OCI-LY1 (cell line): Measurements from ENCODE around the gene KIF13A.

Experiments used
- H2AFZ ChIP-seq: fragments of 200-600 bp; sonication (generic), shearing (Covaris generic); 2 replicates; pipeline ENCODE4 v1.6.0; 2014; ENCODE audit warnings: antibody characterized with exemption, mild to moderate bottlenecking, low read length
- H3F3A ChIP-seq: fragments of 200-600 bp; sonication (generic), shearing (Covaris generic); 2 replicates; pipeline ENCODE4 v1.6.0; 2014; ENCODE audit warnings: mild to moderate bottlenecking, antibody characterized with exemption, low read length, moderate library complexity; ENCODE audit not compliant: insufficient read depth
- H3K27ac ChIP-seq: fragments of 200-600 bp; sonication (generic); 2 replicates; pipeline ENCODE4 v1.5.1; 2014; ENCODE audit warnings: low read length, mixed run types, mild to moderate bottlenecking, low read depth; ENCODE audit not compliant: poor library complexity, severe bottlenecking
- H3K27me3 ChIP-seq: fragments of 200-600 bp; sonication (generic); 2 replicates; pipeline ENCODE4 v1.6.0; 2014; ENCODE audit warnings: antibody characterized with exemption, mild to moderate bottlenecking, low read length, moderate library complexity; ENCODE audit not compliant: insufficient read depth
- H3K36me3 ChIP-seq: fragments of 200-600 bp; sonication (generic); 2 replicates; pipeline ENCODE4 v1.6.1; 2014; ENCODE audit warnings: mild to moderate bottlenecking, antibody characterized with exemption, low read length, moderate library complexity, mixed read lengths; ENCODE audit not compliant: insufficient read depth
- H3K4me1 ChIP-seq: fragments of 200-600 bp; sonication (generic); 2 replicates; pipeline ENCODE4 v1.5.1; 2014; ENCODE audit warnings: mild to moderate bottlenecking, low read length, moderate library complexity; ENCODE audit not compliant: insufficient read depth, severe bottlenecking
- H3K4me2 ChIP-seq: fragments of 200-600 bp; sonication (generic), shearing (Covaris generic); 2 replicates; pipeline ENCODE4 v1.6.1; 2014; ENCODE audit warnings: low read length
- H3K4me3 ChIP-seq: fragments of 200-600 bp; sonication (generic); 2 replicates; pipeline ENCODE4 v1.5.1; 2014; ENCODE audit warnings: low read length, low read depth, mild to moderate bottlenecking, mixed read lengths; ENCODE audit not compliant: poor library complexity, severe bottlenecking
- H3K79me2 ChIP-seq: fragments of 200-600 bp; shearing (Covaris generic); 2 replicates; pipeline ENCODE4 v1.6.1; 2016; ENCODE audit warnings: mixed run types, low read length, mixed read lengths; ENCODE audit not compliant: insufficient read depth
- H3K9ac ChIP-seq: fragments of 200-600 bp; sonication (generic), shearing (Covaris generic); 2 replicates; pipeline ENCODE4 v1.6.1; 2014; ENCODE audit warnings: mild to moderate bottlenecking, low read length, mixed read lengths
- H3K9me2 ChIP-seq: fragments of 200-600 bp; sonication (generic), shearing (Covaris generic); 2 replicates; pipeline ENCODE4 v1.6.1; 2014; ENCODE audit warnings: low read depth, mild to moderate bottlenecking, low read length, mixed read lengths
- H3K9me3 ChIP-seq: fragments of 200-600 bp; shearing (Covaris generic); 2 replicates; pipeline ENCODE4 v1.6.1; 2014; ENCODE audit warnings: low read length, mixed read lengths
- H4K20me1 ChIP-seq: fragments of 200-600 bp; sonication (generic), shearing (Covaris generic); 2 replicates; pipeline ENCODE4 v1.6.0; 2016; ENCODE audit warnings: mild to moderate bottlenecking, low read length; ENCODE audit not compliant: insufficient read depth
- CTCF ChIP-seq: fragments of 200-600 bp; sonication (generic), shearing (Covaris generic); IDR thresholded peaks from 2 replicates; pipeline ENCODE4 v1.5.1; 2017; ENCODE audit warnings: mild to moderate bottlenecking, antibody characterized with exemption, low read length, moderate library complexity, mixed read lengths
- EZH2 ChIP-seq: fragments of 200-600 bp; sonication (generic), shearing (Covaris generic); IDR thresholded peaks from 2 replicates; pipeline ENCODE4 v1.8.0; 2017; ENCODE audit warnings: borderline replicate concordance, mixed run types, mild to moderate bottlenecking, antibody characterized with exemption, low read length, moderate library complexity, mixed read lengths

Gene KIF13A

GRCh38 chr6:17923401-17923863 lies 64.0 kb downstream of the KIF13A start:
- H3K27ac ChIP-seq: no peak overlapping the region
- H4K20me1 ChIP-seq: no peaks in the 10 kb centered on the region
- no peaks in the 10 kb centered on the region for H3K36me3 ChIP-seq
- no peak overlapping the region for H2AFZ ChIP-seq
- no peaks in the 10 kb centered on the region for H3F3A ChIP-seq
- no peaks in the 10 kb centered on the region for H3K27me3 ChIP-seq
- no peaks in the 10 kb centered on the region for H3K4me1 ChIP-seq
- no peak overlapping the region for H3K4me3 ChIP-seq
- no peak for TF ChIP-seq EZH2
- TF ChIP-seq CTCF: no peak
- H3K79me2 ChIP-seq: no peaks in the 10 kb centered on the region
- H3K9ac ChIP-seq: no peak overlapping the region
- no peaks in the 10 kb centered on the region for H3K9me2 ChIP-seq
- H3K9me3 ChIP-seq: no peaks in the 10 kb centered on the region
- H3K4me2 ChIP-seq: no peak overlapping the region

- Histone ChIP-seq H2AFZ (no peak overlapping the region), H3K27ac (no peak overlapping the region), H4K20me1 (no peaks in the 10 kb centered on the region), H3K4me2 (no peak overlapping the region), H3K9ac (no peak overlapping the region), H3K4me3 (no peak overlapping the region), H3K27me3 (no peaks in the 10 kb centered on the region), H3K9me3 (no peaks in the 10 kb centered on the region), H3F3A (no peaks in the 10 kb centered on the region), H3K4me1 (no peaks in the 10 kb centered on the region), H3K79me2 (no peaks in the 10 kb centered on the region), H3K9me2 (no peaks in the 10 kb centered on the region), H3K36me3 (no peaks in the 10 kb centered on the region)
- TF ChIP-seq EZH2: no peak
- no peak for TF ChIP-seq CTCF
Observed at GRCh38 chr6:17921454-17921853, 66.0 kb downstream of the KIF13A start.

GRCh38 chr6:17919496-17919895 lies 67.9 kb downstream of the KIF13A start:
- H3K27ac ChIP-seq: no peak overlapping the region
- H3K4me1 ChIP-seq: no peaks in the 10 kb centered on the region
- no peaks in the 10 kb centered on the region for H3F3A ChIP-seq
- no peaks in the 10 kb centered on the region for H3K27me3 ChIP-seq
- H3K9me2 ChIP-seq: no peaks in the 10 kb centered on the region
- no peaks in the 10 kb centered on the region for H4K20me1 ChIP-seq
- no peak overlapping the region for H3K9ac ChIP-seq
- no peak for TF ChIP-seq EZH2
- no peak for TF ChIP-seq CTCF
- no peak overlapping the region for H3K4me2 ChIP-seq
- H2AFZ ChIP-seq: no peak overlapping the region
- no peaks in the 10 kb centered on the region for H3K79me2 ChIP-seq
- no peak overlapping the region for H3K4me3 ChIP-seq
- H3K9me3 ChIP-seq: no peaks in the 10 kb centered on the region
- H3K36me3 ChIP-seq: no peaks in the 10 kb centered on the region
